ENCODE data around the gene OR6C6. TPM values are rescaled to one million over a fixed set of nuclear protein-coding genes. Genes with fewer than 3 reads are reported as not detected.

OR6C6 gene
- total and polyA plus RNA-seq, 4 donors = not detected

GRCh38 chr12:55246159-55246558, 50.2 kb downstream of the OR6C6 start:
- Histone ChIP-seq H3K27me3 (ENCODE audit: control insufficient read depth in 4 of 4, insufficient read depth in 4 of 4, low read length in 3 of 4) (no peaks in the 10 kb centered on the region), H3K4me3 (ENCODE audit: low read depth in 1 of 3, low read length in 3 of 3) (no peak overlapping the region), H3K4me1 (ENCODE audit: control insufficient read depth in 4 of 4, insufficient read depth in 4 of 4, low read length in 3 of 4) (peaks cover 0 to 5% (median 2%) of the 10 kb centered on the region in 4 donors), H3K9me3 (ENCODE audit: control insufficient read depth in 4 of 4, low read length in 3 of 4) (no peaks in the 10 kb centered on the region), H3K9ac (ENCODE audit: low read depth in 1 of 2, low read length in 2 of 2) (no peak overlapping the region), H3K27ac (ENCODE audit: low read depth in 1 of 2, low read length in 2 of 2) (no peak overlapping the region), H3K36me3 (ENCODE audit: control insufficient read depth in 4 of 4, insufficient read depth in 3 of 4, low read depth in 1 of 4, low read length in 3 of 4) (no peaks in the 10 kb centered on the region)
- DNase-seq (ENCODE audit: low spot score) = no peak
- TF ChIP-seq RAD21 (IDR thresholded peaks at IDR 0.05) (no peak), FOXA2 (IDR thresholded peaks at IDR 0.05) (no peak), YY1 (IDR thresholded peaks at IDR 0.05) (no peak), RXRA (IDR thresholded peaks at IDR 0.05) (no peak), HNF4G (IDR thresholded peaks at IDR 0.05) (no peak), CTCF (IDR thresholded peaks at IDR 0.05; ENCODE audit: low read depth, low read length, missing input control) (no peak), JUND (IDR thresholded peaks at IDR 0.05) (no peak), MAX (IDR thresholded peaks at IDR 0.05) (no peak), REST (IDR thresholded peaks at IDR 0.05) (no peak)
- 67% methylated on average over 1 of the region's 1 CpG for WGBS

- Histone ChIP-seq H3K27me3 (ENCODE audit: control insufficient read depth in 4 of 4, insufficient read depth in 4 of 4, low read length in 3 of 4) (no peaks in the 10 kb centered on the region), H3K9me3 (ENCODE audit: control insufficient read depth in 4 of 4, low read length in 3 of 4) (no peaks in the 10 kb centered on the region), H3K4me3 (ENCODE audit: low read depth in 1 of 3, low read length in 3 of 3) (no peak within 1 kb of the TSS), H3K4me1 (ENCODE audit: control insufficient read depth in 4 of 4, insufficient read depth in 4 of 4, low read length in 3 of 4) (no peaks in the 10 kb centered on the region), H3K36me3 (ENCODE audit: control insufficient read depth in 4 of 4, insufficient read depth in 3 of 4, low read depth in 1 of 4, low read length in 3 of 4) (no peaks in the 10 kb centered on the region), H3K9ac (ENCODE audit: low read depth in 1 of 2, low read length in 2 of 2) (no peak within 1 kb of the TSS), H3K27ac (ENCODE audit: low read depth in 1 of 2, low read length in 2 of 2) (no peak within 1 kb of the TSS)
- 96% methylated on average over 3 of the region's 3 CpGs for WGBS
- no peak for DNase-seq (ENCODE audit: low spot score)
- no peak for TF ChIP-seq RAD21 (IDR thresholded peaks at IDR 0.05)
- no peak for TF ChIP-seq FOXA2 (IDR thresholded peaks at IDR 0.05)
- no peak for TF ChIP-seq CTCF (IDR thresholded peaks at IDR 0.05; ENCODE audit: low read depth, low read length, missing input control)
- TF ChIP-seq RXRA (IDR thresholded peaks at IDR 0.05) = no peak
- no peak for TF ChIP-seq GABPA (IDR thresholded peaks at IDR 0.05 in 1 of 2, conservative IDR thresholded peaks at IDR 0.05 in 1 of 2)
These were observed 52.1 kb downstream of the OR6C6 start, which contains the start of gene OR6C74 for GRCh38 chr12:55244309-55244708. TSS of gene OR6C74 (plus strand) at chr12:55244609. CDS start at chr12:55247288, 2,679 bp downstream.

Other genes with a start within 250 kb of the OR6C6 start
- not detected for gene OR9K2, start 170.2 kb downstream of the OR6C6 start, total RNA-seq
- not detected for gene OR9K2, start 170.2 kb downstream of the OR6C6 start, polyA plus RNA-seq
- not detected for gene OR10A7, start 75.5 kb downstream of the OR6C6 start, total RNA-seq
- gene OR10A7, start 75.5 kb downstream of the OR6C6 start, polyA plus RNA-seq = not detected
- gene OR6C74, start 52.0 kb downstream of the OR6C6 start, total RNA-seq = not detected
- not detected for gene OR6C74, start 52.0 kb downstream of the OR6C6 start, polyA plus RNA-seq
- not detected for gene OR6C1, start 17.8 kb upstream of the OR6C6 start, total RNA-seq
- gene OR6C1, start 17.8 kb upstream of the OR6C6 start, polyA plus RNA-seq = not detected
- gene OR6C3, start 34.2 kb upstream of the OR6C6 start, total RNA-seq = not detected
- gene OR6C3, start 34.2 kb upstream of the OR6C6 start, polyA plus RNA-seq = not detected
- gene OR6C75, start 66.4 kb upstream of the OR6C6 start, total RNA-seq = not detected
- not detected for gene OR6C75, start 66.4 kb upstream of the OR6C6 start, polyA plus RNA-seq
- gene OR6C65, start 104.0 kb upstream of the OR6C6 start, total RNA-seq = not detected
- not detected for gene OR6C65, start 104.0 kb upstream of the OR6C6 start, polyA plus RNA-seq
- gene OR6C76, start 129.7 kb upstream of the OR6C6 start, total RNA-seq = not detected
- not detected for gene OR6C76, start 129.7 kb upstream of the OR6C6 start, polyA plus RNA-seq
- gene OR6C2, start 147.5 kb upstream of the OR6C6 start, total RNA-seq = not detected
- not detected for gene OR6C2, start 147.5 kb upstream of the OR6C6 start, polyA plus RNA-seq
- not detected for gene OR6C70, start 173.6 kb upstream of the OR6C6 start, total RNA-seq
- not detected for gene OR6C70, start 173.6 kb upstream of the OR6C6 start, polyA plus RNA-seq
- gene OR6C68, start 195.8 kb upstream of the OR6C6 start, total RNA-seq = not detected
- gene OR6C68, start 195.8 kb upstream of the OR6C6 start, polyA plus RNA-seq = not detected